ENCODE results near the gene NXT1.

GRCh38 chr20:23332467-23332866, 18.1 kb upstream of the NXT1 start:
- TF ChIP-seq CTCF (IDR thresholded peaks at IDR 0.05) (no peak), POLR2AphosphoS5 (IDR thresholded peaks at IDR 0.05) (no peak), POLR2A (IDR thresholded peaks at IDR 0.05) (no peak)
